GM06990 (cell line): ENCODE data around the gene KLF3.

ENCODE experiments used
- DNase-seq: peaks from one replicate; pipeline ENCODE4 v3.0.0-alpha.2; 2011; ENCODE audit not compliant: insufficient read length; ENCODE audit errors: extremely low read depth
- H3K27me3 ChIP-seq: replicated peaks from 2 replicates; pipeline ENCODE4 v1.6.0; 2011; ENCODE audit warnings: low read length; ENCODE audit not compliant: control insufficient read depth, insufficient read depth
- H3K36me3 ChIP-seq: 2 replicates; pipeline ENCODE4 v1.5.1; 2011; ENCODE audit warnings: low read length; ENCODE audit not compliant: control insufficient read depth, insufficient read depth
- H3K4me3 ChIP-seq: replicated peaks from 2 replicates; pipeline ENCODE4 v1.5.1; 2011; ENCODE audit warnings: low read depth, mild to moderate bottlenecking, control low read depth, low read length
- CTCF ChIP-seq: IDR thresholded peaks from 2 replicates; pipeline ENCODE4 v1.5.1; 2011; ENCODE audit warnings: low read length, control low read depth, mild to moderate bottlenecking, inconsistent platforms; ENCODE audit not compliant: insufficient read depth, poor library complexity, severe bottlenecking

Gene KLF3

GRCh38 chr4:38710053-38710452 lies 46.1 kb downstream of the KLF3 start:
- H3K27me3 ChIP-seq: no peaks in the 10 kb centered on the region
- H3K4me3 ChIP-seq: no peak overlapping the region
- H3K36me3 ChIP-seq: no peaks in the 10 kb centered on the region
- peak; percentile 31 for DNase-seq
- no peak for TF ChIP-seq CTCF

DNA sequence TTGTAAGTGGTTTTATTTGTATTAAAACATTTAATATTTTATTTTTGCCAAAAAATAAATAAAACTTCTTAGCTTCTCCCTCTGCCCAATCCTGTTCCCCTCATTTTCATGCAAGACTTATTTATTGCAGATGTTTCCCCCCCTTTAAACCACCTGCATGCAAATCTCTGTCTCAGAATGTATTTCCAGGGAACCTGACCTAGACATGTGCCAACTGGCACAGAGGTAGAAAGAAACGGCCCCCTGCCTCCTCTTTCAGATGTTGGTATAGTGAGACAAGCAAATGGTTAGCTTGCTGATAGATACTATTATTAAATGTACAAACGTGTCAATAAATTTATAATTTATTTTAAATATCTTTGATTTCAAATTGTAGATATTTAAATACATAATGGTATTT lies 47.1 kb downstream of the KLF3 start:
- Histone ChIP-seq H3K4me3 (no peak overlapping the region), H3K27me3 (no peaks in the 10 kb centered on the region), H3K36me3 (no peaks in the 10 kb centered on the region)
- no peak for DNase-seq
- TF ChIP-seq CTCF: no peak

DNA sequence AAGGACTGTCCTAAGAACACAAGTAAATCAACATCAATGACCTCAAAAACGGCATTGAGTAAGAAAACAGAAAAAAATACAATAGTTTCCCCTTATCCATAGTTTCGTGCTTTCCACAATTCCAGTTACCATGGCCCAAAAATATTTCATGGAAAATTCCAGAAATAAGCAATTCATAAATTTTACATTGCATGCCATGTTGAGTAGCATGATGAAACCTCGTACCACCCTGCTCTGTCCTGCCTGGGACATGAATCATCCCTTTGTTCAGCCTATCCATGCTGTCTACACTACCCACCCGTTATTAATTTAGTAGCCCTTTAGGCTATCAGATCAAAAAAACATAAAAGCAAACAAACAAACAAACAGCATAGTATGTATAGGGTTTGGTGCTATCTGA lies 51.1 kb downstream of the KLF3 start:
- Histone ChIP-seq H3K36me3 (no peaks in the 10 kb centered on the region), H3K4me3 (no peak overlapping the region), H3K27me3 (no peaks in the 10 kb centered on the region)
- DNase-seq: no peak
- no peak for TF ChIP-seq CTCF

DNA sequence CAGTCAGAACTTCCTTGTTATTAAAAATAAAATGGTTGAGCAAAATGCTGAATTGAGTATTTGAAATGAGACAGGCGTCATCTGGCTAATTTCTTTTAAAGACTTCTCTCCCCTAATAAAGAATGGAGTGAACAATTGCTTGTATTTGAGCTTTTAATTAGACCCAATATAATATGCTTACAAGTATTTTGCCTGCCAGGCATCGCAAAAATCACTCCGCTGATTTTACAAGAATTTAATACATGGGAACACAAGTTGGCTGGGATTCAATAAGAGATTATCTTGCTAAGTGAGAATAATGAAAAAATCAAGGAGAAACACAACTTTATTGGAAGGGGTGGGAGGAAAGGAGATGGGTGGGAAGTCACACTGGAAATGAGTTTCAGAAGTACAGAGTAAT lies 52.3 kb downstream of the KLF3 start:
- no peaks in the 10 kb centered on the region for H3K36me3 ChIP-seq
- H3K4me3 ChIP-seq: no peak overlapping the region
- H3K27me3 ChIP-seq: no peaks in the 10 kb centered on the region
- DNase-seq: no peak
- no peak for TF ChIP-seq CTCF

GRCh38 chr4:38717604-38718003 lies 53.6 kb downstream of the KLF3 start:
- no peak for DNase-seq
- Histone ChIP-seq H3K36me3 (no peaks in the 10 kb centered on the region), H3K27me3 (no peaks in the 10 kb centered on the region), H3K4me3 (no peak overlapping the region)
- no peak for TF ChIP-seq CTCF

DNA sequence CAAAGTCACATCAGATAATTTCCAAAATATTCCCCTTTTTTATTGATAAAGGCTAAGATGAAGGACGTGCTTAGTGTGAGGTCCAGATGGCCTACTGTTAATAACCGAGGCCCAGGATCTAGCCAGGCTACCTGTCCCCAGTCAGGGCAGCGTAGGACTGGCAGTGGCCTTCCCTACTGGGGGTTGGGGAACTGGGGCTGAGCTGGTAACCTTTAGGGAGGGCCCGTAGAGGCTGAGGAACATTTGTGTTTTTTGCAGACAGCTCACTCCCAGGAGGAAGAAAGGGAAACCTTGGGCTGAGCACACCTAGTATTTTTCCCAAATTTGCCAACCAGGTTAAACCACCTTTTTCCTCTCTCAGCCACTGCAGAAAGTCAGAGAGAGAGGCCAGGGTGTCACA lies 59.1 kb downstream of the KLF3 start:
- H3K36me3 ChIP-seq: no peaks in the 10 kb centered on the region
- no peak for DNase-seq
- H3K4me3 ChIP-seq: no peak overlapping the region
- no peak for TF ChIP-seq CTCF
- no peaks in the 10 kb centered on the region for H3K27me3 ChIP-seq
